ENCODE results near the gene SAMD3. TPM values are rescaled to one million over a fixed set of nuclear protein-coding genes. Genes with fewer than 3 reads are reported as not detected.
"Not testable (repeated sequence)": the region's sequence is repeated elsewhere in the genome, so short reads cannot be mapped to it uniquely, and the experiment has no call there.

The SAMD3 gene
- polyA plus RNA-seq, 1 experiment: 0.40 TPM

DNA sequence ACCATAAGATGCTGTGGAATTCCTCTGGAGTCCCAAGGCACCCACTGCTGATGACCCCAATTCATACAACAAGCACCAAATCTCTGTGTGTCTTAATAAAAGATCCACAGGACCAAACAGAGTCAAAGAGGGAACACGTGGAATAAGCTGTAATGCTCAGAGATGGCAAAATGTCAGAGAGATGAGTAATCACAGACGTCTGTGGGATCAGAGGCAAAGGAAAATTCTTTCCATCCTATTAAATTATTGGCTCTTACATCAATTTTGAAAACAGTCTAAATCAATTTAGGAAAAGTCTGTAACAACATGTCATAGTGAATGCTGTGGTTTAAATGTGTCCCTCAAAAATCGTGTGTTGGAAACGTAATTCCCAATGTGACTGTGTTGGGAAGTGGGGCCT is 17.5 kb upstream of the SAMD3 start:
- peak; percentile 51 for DNase-seq (ENCODE audit: low read depth)
- TF ChIP-seq, protein P1, sequence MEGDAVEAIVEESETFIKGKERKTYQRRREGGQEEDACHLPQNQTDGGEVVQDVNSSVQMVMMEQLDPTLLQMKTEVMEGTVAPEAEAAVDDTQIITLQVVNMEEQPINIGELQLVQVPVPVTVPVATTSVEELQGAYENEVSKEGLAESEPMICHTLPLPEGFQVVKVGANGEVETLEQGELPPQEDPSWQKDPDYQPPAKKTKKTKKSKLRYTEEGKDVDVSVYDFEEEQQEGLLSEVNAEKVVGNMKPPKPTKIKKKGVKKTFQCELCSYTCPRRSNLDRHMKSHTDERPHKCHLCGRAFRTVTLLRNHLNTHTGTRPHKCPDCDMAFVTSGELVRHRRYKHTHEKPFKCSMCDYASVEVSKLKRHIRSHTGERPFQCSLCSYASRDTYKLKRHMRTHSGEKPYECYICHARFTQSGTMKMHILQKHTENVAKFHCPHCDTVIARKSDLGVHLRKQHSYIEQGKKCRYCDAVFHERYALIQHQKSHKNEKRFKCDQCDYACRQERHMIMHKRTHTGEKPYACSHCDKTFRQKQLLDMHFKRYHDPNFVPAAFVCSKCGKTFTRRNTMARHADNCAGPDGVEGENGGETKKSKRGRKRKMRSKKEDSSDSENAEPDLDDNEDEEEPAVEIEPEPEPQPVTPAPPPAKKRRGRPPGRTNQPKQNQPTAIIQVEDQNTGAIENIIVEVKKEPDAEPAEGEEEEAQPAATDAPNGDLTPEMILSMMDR (IDR thresholded peaks at IDR 0.05; ENCODE audit: insufficient read depth, low read depth, low read length): no peak
- ChIA-PET POLR2A (interaction anchor here (0.7 kb wide), 1 partner anchor 614 kb away, joined by 3 read pairs; no protein-coding TSS in a partner anchor), CTCF (interaction anchor here (0.8 kb wide), 1 partner anchor 17 kb away, joined by 3 read pairs; no protein-coding TSS in a partner anchor)
- H3K36me3 ChIP-seq (ENCODE audit: control insufficient read depth, insufficient read depth, low read length): no peaks in the 10 kb centered on the region
- H3K27me3 ChIP-seq (ENCODE audit: control insufficient read depth, insufficient read depth, low read length): no peaks in the 10 kb centered on the region
- no peak overlapping the region for H3K4me3 ChIP-seq (ENCODE audit: low read depth, low read length)

DNA sequence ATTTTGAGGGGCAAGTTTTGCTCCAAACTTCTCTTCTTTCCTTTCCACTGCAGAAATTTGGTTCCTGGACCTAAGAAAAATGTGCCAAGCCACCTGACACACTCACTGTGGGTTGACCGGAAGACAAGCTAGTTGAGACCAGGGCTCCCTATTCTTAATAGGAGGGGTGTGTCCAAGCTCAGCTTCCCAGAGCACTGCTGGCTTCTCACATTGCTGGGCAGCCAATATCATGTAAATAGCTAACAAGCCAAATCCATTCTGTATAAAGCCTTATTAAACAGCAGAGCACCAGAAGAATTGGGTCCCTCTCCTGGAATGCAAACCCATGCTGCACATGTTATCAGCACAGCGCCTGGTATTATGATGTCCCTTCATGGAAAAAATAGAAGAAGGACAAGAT is 17.0 kb upstream of the SAMD3 start:
- no peak overlapping the region for H3K4me3 ChIP-seq (ENCODE audit: low read depth, low read length)
- ChIA-PET POLR2A (interaction anchor here (0.7 kb wide), 1 partner anchor 614 kb away, joined by 3 read pairs; no protein-coding TSS in a partner anchor), CTCF (interaction anchor here (0.8 to 1.7 kb wide), 2 partner anchors 9 to 16 kb away, joined by 3 to 4 read pairs; no protein-coding TSS in a partner anchor)
- H3K36me3 ChIP-seq (ENCODE audit: control insufficient read depth, insufficient read depth, low read length): no peaks in the 10 kb centered on the region
- no peaks in the 10 kb centered on the region for H3K27me3 ChIP-seq (ENCODE audit: control insufficient read depth, insufficient read depth, low read length)
- TF ChIP-seq, protein P1 (IDR thresholded peaks at IDR 0.05; ENCODE audit: insufficient read depth, low read depth, low read length): no peak
- DNase-seq (ENCODE audit: low read depth): no peak

DNA sequence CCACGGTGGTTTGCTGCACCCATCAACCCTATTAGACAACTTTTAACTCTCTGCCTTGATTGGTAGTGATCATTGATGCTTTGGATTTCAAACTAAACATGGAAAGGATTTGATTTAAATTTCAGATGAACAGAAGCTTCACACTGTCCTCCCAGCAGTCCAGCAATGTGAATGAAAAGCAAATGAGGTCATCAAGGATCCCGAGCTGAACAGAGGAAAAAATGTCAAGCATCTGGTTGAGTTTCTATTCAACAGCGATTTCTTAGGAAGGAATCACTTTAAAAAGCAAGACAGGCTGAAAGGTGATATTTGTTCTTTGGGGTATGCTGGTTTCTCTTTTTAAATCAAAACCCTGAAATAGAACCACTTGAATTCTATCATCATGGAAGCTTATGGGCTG is 10.6 kb upstream of the SAMD3 start:
- DNase-seq (ENCODE audit: low read depth): no peak
- Histone ChIP-seq H3K36me3 (ENCODE audit: control insufficient read depth, insufficient read depth, low read length) (no peaks in the 10 kb centered on the region), H3K27me3 (ENCODE audit: control insufficient read depth, insufficient read depth, low read length) (no peaks in the 10 kb centered on the region), H3K4me3 (ENCODE audit: low read depth, low read length) (no peak overlapping the region)
- ChIA-PET POLR2A (no interaction called here), CTCF (no interaction called here)
- TF ChIP-seq, protein P1 (IDR thresholded peaks at IDR 0.05; ENCODE audit: insufficient read depth, low read depth, low read length): no peak

DNA sequence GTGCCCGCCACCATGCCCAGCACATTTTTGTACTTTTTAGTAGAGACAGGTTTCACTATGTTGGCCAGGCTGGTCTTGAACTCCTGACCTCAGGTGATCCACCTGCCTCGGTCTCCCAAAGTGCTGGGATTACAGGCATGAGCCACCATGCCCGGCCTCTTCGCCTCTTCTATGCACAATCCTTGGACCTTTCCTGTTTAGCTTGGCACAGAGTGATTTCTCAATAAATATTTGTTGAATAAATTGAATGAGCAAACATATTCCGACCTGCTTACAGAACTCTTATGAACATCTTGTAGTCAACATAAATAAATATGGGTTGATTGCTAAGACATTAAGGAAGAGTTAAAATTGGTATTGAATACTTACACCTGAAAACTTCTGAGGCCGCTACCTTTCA is 7.8 kb upstream of the SAMD3 start:
- H3K27me3 ChIP-seq (ENCODE audit: control insufficient read depth, insufficient read depth, low read length); DNase-seq (ENCODE audit: low read depth); H3K36me3 ChIP-seq (ENCODE audit: control insufficient read depth, insufficient read depth, low read length); CTCF ChIA-PET; H3K4me3 ChIP-seq (ENCODE audit: low read depth, low read length); POLR2A ChIA-PET: not testable (repeated sequence)

DNA sequence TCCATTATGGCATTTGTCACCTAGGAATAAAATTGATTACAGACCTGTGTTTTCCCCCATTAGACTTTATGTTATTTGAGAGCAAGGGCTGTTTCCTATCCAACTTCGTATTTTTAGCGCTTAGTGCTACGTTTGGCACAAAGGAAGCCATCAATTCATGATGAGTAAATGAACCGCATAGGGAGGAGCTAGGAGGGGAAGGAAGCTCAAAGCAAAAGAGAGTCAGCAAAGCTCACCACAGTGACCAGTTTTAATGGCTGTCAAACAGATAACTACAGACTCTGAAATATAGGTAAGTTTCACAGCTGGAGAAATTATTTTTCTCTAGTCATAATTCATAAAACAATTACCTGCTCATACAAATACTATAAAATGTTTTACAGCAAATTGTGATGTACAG is 6.9 kb upstream of the SAMD3 start:
- POLR2A ChIA-PET: no interaction called here
- TF ChIP-seq, protein P1 (IDR thresholded peaks at IDR 0.05; ENCODE audit: insufficient read depth, low read depth, low read length): no peak
- CTCF ChIA-PET: no interaction called here
- Histone ChIP-seq H3K36me3 (ENCODE audit: control insufficient read depth, insufficient read depth, low read length) (no peaks in the 10 kb centered on the region), H3K27me3 (ENCODE audit: control insufficient read depth, insufficient read depth, low read length) (no peaks in the 10 kb centered on the region), H3K4me3 (ENCODE audit: low read depth, low read length) (no peak overlapping the region)
- DNase-seq (ENCODE audit: low read depth): no peak

DNA sequence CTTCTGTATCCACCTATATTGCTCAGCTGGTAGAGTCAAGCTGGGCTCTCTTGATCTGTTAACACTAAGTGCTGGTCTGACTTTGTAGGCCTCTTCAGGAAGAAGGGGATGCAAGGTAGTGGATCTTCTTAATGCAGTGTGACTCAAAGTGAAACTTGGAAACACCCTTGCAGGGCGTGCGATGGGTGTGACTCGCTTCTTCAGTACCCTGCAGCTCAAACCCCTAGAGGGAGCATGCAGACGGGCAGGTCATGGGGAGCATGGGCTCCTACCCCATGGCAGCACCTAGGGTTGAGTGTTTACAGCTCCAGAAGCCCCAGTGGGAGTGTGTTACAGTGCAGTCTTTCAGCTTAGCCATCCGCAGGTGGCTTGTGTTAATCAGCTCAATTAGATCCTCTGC is 757 bp upstream of the SAMD3 start:
- TF ChIP-seq, protein P1 (IDR thresholded peaks at IDR 0.05; ENCODE audit: insufficient read depth, low read depth, low read length): no peak
- ChIA-PET CTCF (interaction anchor here (1.0 kb wide), 1 partner anchor 17 kb away, joined by 3 read pairs; no protein-coding TSS in a partner anchor), POLR2A (no interaction called here)
- Histone ChIP-seq H3K4me3 (ENCODE audit: low read depth, low read length) (no peak overlapping the region), H3K36me3 (ENCODE audit: control insufficient read depth, insufficient read depth, low read length) (no peaks in the 10 kb centered on the region), H3K27me3 (ENCODE audit: control insufficient read depth, insufficient read depth, low read length) (no peaks in the 10 kb centered on the region)
- DNase-seq (ENCODE audit: low read depth): no peak

All from BJ (cell line).